GM20000 (cell line): Measurements from ENCODE around the gene RAB38.

ENCODE experiments used
- DNase-seq: peaks from one replicate; pipeline ENCODE4 v3.0.0; 2012; ENCODE audit warnings: low spot score
- CTCF ChIP-seq: IDR thresholded peaks from 2 replicates; pipeline ENCODE4 v1.5.1; 2012; ENCODE audit warnings: mild to moderate bottlenecking, control low read depth; ENCODE audit errors: extremely low read depth, missing control alignments

The RAB38 gene

GRCh38 chr11:88158081-88158480 lies 17.2 kb downstream of the RAB38 start:
- DNase-seq, result no peak
- TF ChIP-seq CTCF, result no peak

GRCh38 chr11:88157370-88157769 lies 17.9 kb downstream of the RAB38 start:
- DNase-seq, result no peak
- no peak for TF ChIP-seq CTCF

GRCh38 chr11:88152381-88152780 lies 22.9 kb downstream of the RAB38 start:
- no peak for TF ChIP-seq CTCF
- no peak for DNase-seq

- DNase-seq, result no peak
Observed at GRCh38 chr11:88151709-88152265, 23.5 kb downstream of the RAB38 start.

GRCh38 chr11:88146106-88146505 lies 29.1 kb downstream of the RAB38 start:
- TF ChIP-seq CTCF, result no peak
- DNase-seq, result no peak

More at GRCh38 chr11:88151709-88152265, 23.5 kb downstream of the RAB38 start:
- no peak for TF ChIP-seq CTCF

- no peak for DNase-seq
- TF ChIP-seq CTCF, result no peak
Observed at GRCh38 chr11:88139865-88140264, 35.4 kb downstream of the RAB38 start.

GRCh38 chr11:88131764-88132470 lies 43.3 kb downstream of the RAB38 start:
- DNase-seq, result no peak
- no peak for TF ChIP-seq CTCF
